GM13977 (cell line): ENCODE measurements around the gene SLC23A2.
"Not testable (repeated sequence)": the region's sequence is repeated elsewhere in the genome, so short reads cannot be mapped to it uniquely, and the experiment has no call there.

Experiments used
- DNase-seq: peaks from one replicate; pipeline ENCODE4 v3.0.0; 2012; ENCODE audit warnings: low spot score
- in situ Hi-C: fragments of 300-500 bp; cut with MboI; formaldehyde crosslinking; loops from one replicate; pipeline ENCODE4 v1.12.0; 2022; ENCODE audit warnings: low sequenced_read_pairs, low pct_unique_long_range_greater_than_20kb, mixed read lengths, inconsistent platforms; ENCODE audit not compliant: unreplicated experiment
- TF ChIP-seq, protein P1 (sequence below): IDR thresholded peaks from 2 replicates; pipeline ENCODE4 v1.5.1; 2012; ENCODE audit warnings: mild to moderate bottlenecking, control low read depth; ENCODE audit not compliant: insufficient read depth; ENCODE audit errors: extremely low read depth, missing control alignments

Gene SLC23A2

DNA sequence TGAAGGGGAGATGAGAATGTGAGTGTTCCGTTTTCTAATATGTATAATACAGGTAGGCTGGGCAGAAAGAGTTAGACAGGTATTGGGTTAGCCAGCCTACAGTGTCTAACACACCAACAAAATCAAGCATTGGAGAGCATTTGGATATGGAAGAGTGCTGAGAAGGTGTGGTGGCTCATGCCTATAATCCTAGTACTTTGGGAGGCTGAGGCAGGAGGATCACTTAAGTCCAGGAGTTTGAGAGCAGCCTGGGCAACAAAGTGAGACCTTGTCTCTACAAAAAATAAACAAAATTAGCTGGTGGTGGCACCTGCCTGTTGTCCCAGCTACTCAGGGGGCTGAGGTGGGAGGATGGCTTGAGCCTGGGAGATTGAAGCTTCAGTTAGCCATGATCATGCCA is 38.6 kb upstream of the SLC23A2 start:
- DNase-seq = no peak
- in situ Hi-C loops = no loop called here
- TF ChIP-seq, protein P1, sequence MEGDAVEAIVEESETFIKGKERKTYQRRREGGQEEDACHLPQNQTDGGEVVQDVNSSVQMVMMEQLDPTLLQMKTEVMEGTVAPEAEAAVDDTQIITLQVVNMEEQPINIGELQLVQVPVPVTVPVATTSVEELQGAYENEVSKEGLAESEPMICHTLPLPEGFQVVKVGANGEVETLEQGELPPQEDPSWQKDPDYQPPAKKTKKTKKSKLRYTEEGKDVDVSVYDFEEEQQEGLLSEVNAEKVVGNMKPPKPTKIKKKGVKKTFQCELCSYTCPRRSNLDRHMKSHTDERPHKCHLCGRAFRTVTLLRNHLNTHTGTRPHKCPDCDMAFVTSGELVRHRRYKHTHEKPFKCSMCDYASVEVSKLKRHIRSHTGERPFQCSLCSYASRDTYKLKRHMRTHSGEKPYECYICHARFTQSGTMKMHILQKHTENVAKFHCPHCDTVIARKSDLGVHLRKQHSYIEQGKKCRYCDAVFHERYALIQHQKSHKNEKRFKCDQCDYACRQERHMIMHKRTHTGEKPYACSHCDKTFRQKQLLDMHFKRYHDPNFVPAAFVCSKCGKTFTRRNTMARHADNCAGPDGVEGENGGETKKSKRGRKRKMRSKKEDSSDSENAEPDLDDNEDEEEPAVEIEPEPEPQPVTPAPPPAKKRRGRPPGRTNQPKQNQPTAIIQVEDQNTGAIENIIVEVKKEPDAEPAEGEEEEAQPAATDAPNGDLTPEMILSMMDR = no peak

DNA sequence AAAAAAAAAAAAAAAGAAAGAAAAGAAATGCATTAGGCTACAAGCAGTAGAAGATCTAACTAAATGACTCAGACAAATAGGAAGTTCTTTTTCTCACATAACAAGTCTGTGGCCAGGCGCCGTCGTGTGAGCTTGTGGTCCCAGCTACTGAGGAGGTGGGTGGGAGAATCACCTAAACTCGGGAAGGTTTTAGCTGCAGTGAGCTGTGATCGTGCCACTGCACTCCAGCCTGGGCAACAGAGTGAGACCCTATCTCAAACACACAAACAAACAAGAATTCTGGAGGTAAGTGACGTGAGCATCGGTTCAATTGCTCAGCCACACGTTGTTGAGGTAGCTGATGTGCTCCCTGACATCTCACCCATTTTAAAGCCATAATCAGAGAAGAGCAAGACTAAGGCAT is 37.9 kb upstream of the SLC23A2 start:
- TF ChIP-seq, protein P1 = no peak
- DNase-seq = peak; percentile 49
- in situ Hi-C loops = no loop called here

DNA sequence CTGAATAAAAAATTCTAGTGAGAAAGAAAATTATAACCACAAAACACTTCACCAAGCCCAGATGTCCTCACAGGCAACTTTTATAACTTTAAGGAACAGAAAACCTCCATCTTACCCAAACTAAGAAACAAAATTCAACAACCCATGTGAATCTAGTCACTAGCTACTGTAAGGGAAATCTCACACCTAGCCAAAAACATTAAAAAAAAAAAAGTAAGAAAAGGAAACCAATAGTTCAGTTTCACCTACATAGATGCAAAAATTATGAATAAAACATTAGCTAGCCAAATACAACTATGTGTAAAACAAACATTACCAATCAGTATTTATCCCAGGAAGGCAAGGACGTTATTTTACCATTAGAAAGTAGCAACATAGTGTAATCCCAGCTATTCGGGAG is 35.5 kb upstream of the SLC23A2 start:
- in situ Hi-C loops = no loop called here
- TF ChIP-seq, protein P1 = no peak
- DNase-seq = peak; percentile 33

DNA sequence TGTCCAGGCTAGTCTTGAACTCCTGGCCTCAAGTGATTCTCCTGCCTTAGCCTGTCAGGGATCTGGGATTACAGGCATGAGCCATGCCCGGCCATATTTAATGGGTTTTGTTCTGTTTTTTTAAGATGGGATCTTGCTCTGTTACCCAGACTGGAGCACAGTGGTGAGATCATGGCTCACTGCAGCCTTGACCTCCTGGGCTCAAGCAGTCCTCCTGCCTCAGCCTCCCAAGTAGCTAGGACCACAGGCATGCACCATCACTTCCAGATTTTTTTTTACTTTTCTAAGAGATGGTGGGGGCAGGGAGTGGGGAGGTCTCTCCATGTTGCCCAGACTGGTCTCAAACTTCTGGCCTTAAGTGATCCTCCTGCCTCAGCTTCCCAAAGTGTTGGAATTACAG is 34.2 kb upstream of the SLC23A2 start:
- DNase-seq, in situ Hi-C loops: not testable (repeated sequence)

DNA sequence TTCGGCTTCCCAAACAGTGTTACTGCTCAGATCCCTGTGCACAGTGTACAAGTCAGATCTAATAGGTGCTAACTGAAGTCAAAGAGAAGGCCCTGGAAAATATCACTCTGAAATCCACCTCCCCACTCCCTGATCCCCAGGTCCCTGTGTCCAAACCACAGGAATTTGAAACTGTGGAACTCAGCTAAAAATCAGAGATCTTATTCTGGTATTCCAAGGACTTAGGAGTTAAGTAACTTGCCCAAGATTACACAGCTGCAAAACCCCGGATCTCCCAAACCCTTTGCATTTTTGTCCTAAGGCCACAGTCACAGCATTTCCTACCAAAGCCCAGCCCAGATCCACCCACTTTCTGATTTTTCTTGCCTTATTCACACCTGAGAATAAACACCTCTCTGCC is 32.3 kb upstream of the SLC23A2 start:
- in situ Hi-C loops = no loop called here
- TF ChIP-seq, protein P1 = no peak
- DNase-seq = no peak

DNA sequence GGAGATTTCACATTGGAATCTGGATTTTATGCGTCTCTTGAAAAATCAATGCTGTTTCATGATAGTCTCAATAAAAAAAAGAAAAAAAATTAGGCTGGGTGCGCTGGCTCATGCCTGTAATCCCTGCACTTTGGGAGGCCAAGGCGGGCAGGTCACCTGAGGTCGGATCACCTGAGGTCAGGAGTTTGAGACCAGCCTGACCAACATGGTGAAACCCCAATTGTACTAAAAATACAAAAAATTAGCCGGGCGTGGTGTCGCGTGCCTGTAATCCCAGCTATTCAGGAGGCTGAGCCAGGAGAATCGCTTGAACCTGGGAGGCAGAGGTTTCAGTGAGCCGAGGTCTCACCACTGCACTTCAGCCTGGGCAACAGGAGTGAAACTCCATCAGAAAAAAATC is 30.4 kb upstream of the SLC23A2 start:
- in situ Hi-C loops, DNase-seq: not testable (repeated sequence)

DNA sequence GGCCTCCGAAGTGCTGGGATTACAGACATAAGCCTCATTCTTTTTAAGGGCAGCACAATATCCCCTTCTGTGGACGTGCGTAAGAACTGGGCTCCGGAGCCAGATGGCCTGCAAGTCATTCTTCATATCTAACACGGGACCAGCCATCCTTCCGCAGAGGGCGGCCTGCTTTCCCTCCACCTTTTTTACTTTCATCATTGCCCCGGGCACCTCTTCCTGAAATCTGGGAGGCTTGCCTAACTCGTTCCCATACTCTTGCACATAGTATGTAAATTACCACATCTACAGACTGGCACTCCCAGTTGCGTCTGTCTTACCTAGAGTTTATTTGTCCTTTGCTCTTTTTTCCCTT is 29.9 kb upstream of the SLC23A2 start:
- TF ChIP-seq, protein P1 = no peak
- in situ Hi-C loops = no loop called here

More for the DNA sequence above, 29.9 kb upstream of the SLC23A2 start:
- DNase-seq = no peak
